Measurements from ENCODE around the gene SIL1.

Gene SIL1

GRCh38 chr5:138961221-138961620 lies 236.9 kb downstream of the SIL1 start:
- Histone ChIP-seq H3K36me3 (ENCODE audit: control insufficient read depth in 1 of 2, insufficient read depth in 2 of 2, low read depth in 1 of 2, low read length in 2 of 2) (no peaks in the 10 kb centered on the region), H2BK15ac (ENCODE audit: low read depth, poor library complexity, severe bottlenecking) (no peak overlapping the region), H3K27ac (ENCODE audit: low read length, poor library complexity, severe bottlenecking) (no peak overlapping the region), H3K79me1 (replicated peaks; ENCODE audit: low read length, poor library complexity, severe bottlenecking) (peaks cover 9% of the 10 kb centered on the region), H3K4me3 (ENCODE audit: insufficient read depth in 1 of 2, low read depth in 1 of 2, low read length in 2 of 2) (no peak overlapping the region), H3K14ac (ENCODE audit: low read length in 2 of 2) (no peak overlapping the region), H3K18ac (ENCODE audit: low read depth in 1 of 2, low read length in 2 of 2) (no peak overlapping the region), H2BK12ac (ENCODE audit: low read length in 2 of 2) (no peak overlapping the region), H3K9me3 (ENCODE audit: control insufficient read depth, low read length) (no peaks in the 10 kb centered on the region), H3K4me1 (ENCODE audit: control insufficient read depth, insufficient read depth, low read depth, low read length) (peaks cover 16% of the 10 kb centered on the region), H3K4me2 (ENCODE audit: low read length, poor library complexity, severe bottlenecking) (no peak overlapping the region), H3K23ac (ENCODE audit: low read length in 2 of 2) (no peak overlapping the region), H4K91ac (ENCODE audit: low read length) (no peak overlapping the region), H3K27me3 (ENCODE audit: control insufficient read depth in 1 of 2, insufficient read depth in 1 of 2, low read length in 2 of 2) (no peaks in the 10 kb centered on the region), H2AFZ (ENCODE audit: low read depth, low read length) (no peak overlapping the region), H3K9ac (ENCODE audit: low read length) (no peak overlapping the region), H2BK120ac (ENCODE audit: low read depth, low read length) (no peak overlapping the region), H2BK5ac (ENCODE audit: low read depth, low read length, poor library complexity, severe bottlenecking) (no peak overlapping the region), H4K8ac (ENCODE audit: low read length) (no peak overlapping the region), H2AK5ac (ENCODE audit: low read length, severe bottlenecking) (peak overlapping the region; percentile 10), H3K4ac (ENCODE audit: low read depth in 1 of 2, low read length in 2 of 2) (no peak overlapping the region)
- DNase-seq, result no peak
- WGBS, result 92% methylated on average over 1 of the region's 1 CpG

GRCh38 chr5:138960145-138960692 lies 237.9 kb downstream of the SIL1 start:
- Histone ChIP-seq H3K4me2 (ENCODE audit: low read length, poor library complexity, severe bottlenecking) (no peak overlapping the region), H2BK5ac (ENCODE audit: low read depth, low read length, poor library complexity, severe bottlenecking) (no peak overlapping the region), H3K18ac (ENCODE audit: low read depth in 1 of 2, low read length in 2 of 2) (no peak overlapping the region), H3K79me1 (replicated peaks; ENCODE audit: low read length, poor library complexity, severe bottlenecking) (peaks cover 6% of the 10 kb centered on the region), H3K4me3 (ENCODE audit: insufficient read depth in 1 of 2, low read depth in 1 of 2, low read length in 2 of 2) (no peak overlapping the region), H3K23ac (ENCODE audit: low read length in 2 of 2) (no peak overlapping the region), H2AFZ (ENCODE audit: low read depth, low read length) (no peak overlapping the region), H2BK12ac (ENCODE audit: low read length in 2 of 2) (no peak overlapping the region), H3K4me1 (ENCODE audit: control insufficient read depth, insufficient read depth, low read depth, low read length) (peaks cover 26% of the 10 kb centered on the region), H3K4ac (ENCODE audit: low read depth in 1 of 2, low read length in 2 of 2) (no peak overlapping the region), H3K14ac (ENCODE audit: low read length in 2 of 2) (no peak overlapping the region), H3K27me3 (ENCODE audit: control insufficient read depth in 1 of 2, insufficient read depth in 1 of 2, low read length in 2 of 2) (no peaks in the 10 kb centered on the region), H3K27ac (ENCODE audit: low read length, poor library complexity, severe bottlenecking) (no peak overlapping the region), H4K8ac (ENCODE audit: low read length) (no peak overlapping the region), H4K91ac (ENCODE audit: low read length) (no peak overlapping the region), H2BK120ac (ENCODE audit: low read depth, low read length) (no peak overlapping the region), H2AK5ac (ENCODE audit: low read length, severe bottlenecking) (no peak overlapping the region), H2BK15ac (ENCODE audit: low read depth, poor library complexity, severe bottlenecking) (no peak overlapping the region), H3K9ac (ENCODE audit: low read length) (no peak overlapping the region), H3K36me3 (ENCODE audit: control insufficient read depth in 1 of 2, insufficient read depth in 2 of 2, low read depth in 1 of 2, low read length in 2 of 2) (no peaks in the 10 kb centered on the region), H3K9me3 (ENCODE audit: control insufficient read depth, low read length) (no peaks in the 10 kb centered on the region)
- no peak for DNase-seq
- 74% methylated on average over 3 of the region's 5 CpGs for WGBS

- no peak overlapping the region for H2BK15ac ChIP-seq (ENCODE audit: low read depth, poor library complexity, severe bottlenecking)
- H3K4ac ChIP-seq (ENCODE audit: low read depth in 1 of 2, low read length in 2 of 2), result no peak overlapping the region
- no peak overlapping the region for H4K91ac ChIP-seq (ENCODE audit: low read length)
- no peak overlapping the region for H4K8ac ChIP-seq (ENCODE audit: low read length)
- peak overlapping the region; percentile 10 for H2BK5ac ChIP-seq (ENCODE audit: low read depth, low read length, poor library complexity, severe bottlenecking)
- H3K36me3 ChIP-seq (ENCODE audit: control insufficient read depth in 1 of 2, insufficient read depth in 2 of 2, low read depth in 1 of 2, low read length in 2 of 2), result peaks cover 0 to 5% of the 10 kb centered on the region in 2 experiments
- no peak overlapping the region for H2AFZ ChIP-seq (ENCODE audit: low read depth, low read length)
- H3K4me1 ChIP-seq (ENCODE audit: control insufficient read depth, insufficient read depth, low read depth, low read length), result peaks cover 37% of the 10 kb centered on the region
- no peak overlapping the region for H3K9ac ChIP-seq (ENCODE audit: low read length)
- H3K4me3 ChIP-seq (ENCODE audit: insufficient read depth in 1 of 2, low read depth in 1 of 2, low read length in 2 of 2), result no peak overlapping the region
- peak overlapping the region in 1 of 2 experiments; percentile 50 for H2BK12ac ChIP-seq (ENCODE audit: low read length in 2 of 2)
- WGBS, result 88% methylated on average over 1 of the region's 1 CpG
- H3K9me3 ChIP-seq (ENCODE audit: control insufficient read depth, low read length), result no peaks in the 10 kb centered on the region
- H3K14ac ChIP-seq (ENCODE audit: low read length in 2 of 2), result no peak overlapping the region
- no peaks in the 10 kb centered on the region for H3K27me3 ChIP-seq (ENCODE audit: control insufficient read depth in 1 of 2, insufficient read depth in 1 of 2, low read length in 2 of 2)
- no peak overlapping the region for H2BK120ac ChIP-seq (ENCODE audit: low read depth, low read length)
- H3K79me1 ChIP-seq (replicated peaks; ENCODE audit: low read length, poor library complexity, severe bottlenecking), result peaks cover 26% of the 10 kb centered on the region
- H3K23ac ChIP-seq (ENCODE audit: low read length in 2 of 2), result no peak overlapping the region
- H2AK5ac ChIP-seq (ENCODE audit: low read length, severe bottlenecking), result peak overlapping the region; percentile 57
- no peak for DNase-seq
- H3K27ac ChIP-seq (ENCODE audit: low read length, poor library complexity, severe bottlenecking), result no peak overlapping the region
- no peak overlapping the region for H3K4me2 ChIP-seq (ENCODE audit: low read length, poor library complexity, severe bottlenecking)
- H3K18ac ChIP-seq (ENCODE audit: low read depth in 1 of 2, low read length in 2 of 2), result no peak overlapping the region
Observed at GRCh38 chr5:138956801-138957200, 241.4 kb downstream of the SIL1 start.

- Histone ChIP-seq H2AFZ (ENCODE audit: low read depth, low read length) (no peak overlapping the region), H3K9ac (ENCODE audit: low read length) (no peak overlapping the region), H3K4ac (ENCODE audit: low read depth in 1 of 2, low read length in 2 of 2) (no peak overlapping the region), H2AK5ac (ENCODE audit: low read length, severe bottlenecking) (peak overlapping the region; percentile 38), H2BK120ac (ENCODE audit: low read depth, low read length) (no peak overlapping the region), H3K4me3 (ENCODE audit: insufficient read depth in 1 of 2, low read depth in 1 of 2, low read length in 2 of 2) (no peak overlapping the region), H3K14ac (ENCODE audit: low read length in 2 of 2) (no peak overlapping the region), H3K9me3 (ENCODE audit: control insufficient read depth, low read length) (no peaks in the 10 kb centered on the region), H3K36me3 (ENCODE audit: control insufficient read depth in 1 of 2, insufficient read depth in 2 of 2, low read depth in 1 of 2, low read length in 2 of 2) (peaks cover 7 to 13% of the 10 kb centered on the region in 2 experiments), H2BK5ac (ENCODE audit: low read depth, low read length, poor library complexity, severe bottlenecking) (peak overlapping the region; percentile 96), H3K79me1 (replicated peaks; ENCODE audit: low read length, poor library complexity, severe bottlenecking) (peaks cover 33% of the 10 kb centered on the region), H3K27ac (ENCODE audit: low read length, poor library complexity, severe bottlenecking) (peak overlapping the region; percentile 90), H4K91ac (ENCODE audit: low read length) (no peak overlapping the region), H3K18ac (ENCODE audit: low read depth in 1 of 2, low read length in 2 of 2) (peak overlapping the region; percentile 42 to 56), H3K4me2 (ENCODE audit: low read length, poor library complexity, severe bottlenecking) (peak overlapping the region; percentile 1), H3K27me3 (ENCODE audit: control insufficient read depth in 1 of 2, insufficient read depth in 1 of 2, low read length in 2 of 2) (no peaks in the 10 kb centered on the region), H4K8ac (ENCODE audit: low read length) (no peak overlapping the region), H3K4me1 (ENCODE audit: control insufficient read depth, insufficient read depth, low read depth, low read length) (peaks cover 39% of the 10 kb centered on the region), H2BK15ac (ENCODE audit: low read depth, poor library complexity, severe bottlenecking) (no peak overlapping the region), H3K23ac (ENCODE audit: low read length in 2 of 2) (no peak overlapping the region), H2BK12ac (ENCODE audit: low read length in 2 of 2) (no peak overlapping the region)
- DNase-seq, result no peak
- WGBS, result 84% methylated on average over 9 of the region's 9 CpGs
Observed at GRCh38 chr5:138955671-138956295, 242.4 kb downstream of the SIL1 start.

All from mesenchymal stem cell (in vitro differentiated cells and primary cell).